ENCODE results near the gene TNPO3.

DNA sequence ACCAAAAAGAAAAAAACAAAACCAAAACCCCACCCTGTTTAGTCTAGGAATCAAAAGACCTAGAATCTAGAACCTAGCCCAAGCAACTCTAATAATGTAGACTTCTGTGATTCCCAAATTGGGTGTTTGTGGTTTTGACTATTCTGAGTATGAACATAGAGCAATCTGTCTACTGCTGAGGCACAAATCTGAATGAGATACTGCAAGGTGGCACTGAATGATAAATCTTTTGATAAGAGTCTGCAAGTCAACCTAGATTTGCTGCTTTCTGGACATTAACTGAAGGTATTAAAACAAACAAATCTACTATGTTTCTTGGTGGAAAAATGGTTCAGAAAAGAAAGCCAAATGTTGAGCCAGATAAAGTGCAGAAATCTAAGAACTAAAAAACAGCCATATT lies 66.5 kb downstream of the TNPO3 start:
- TF ChIP-seq CTCF (IDR thresholded peaks at IDR 0.05; ENCODE audit: poor library complexity, severe bottlenecking) (no peak), EP300 (conservative IDR thresholded peaks at IDR 0.05; ENCODE audit: poor library complexity, severe bottlenecking) (no peak), POLR2AphosphoS5 (IDR thresholded peaks at IDR 0.05) (no peak), EZH2 (IDR thresholded peaks at IDR 0.05; ENCODE audit: borderline replicate concordance, insufficient read depth, low read length, poor library complexity, severe bottlenecking) (no peak), MXI1 (conservative IDR thresholded peaks at IDR 0.05; ENCODE audit: poor library complexity, severe bottlenecking) (no peak), TAF1 (IDR thresholded peaks at IDR 0.05; ENCODE audit: low read depth) (no peak)

All from neural cell (in vitro differentiated cells).